Measurements from ENCODE around the gene KIRREL1. TPM values are rescaled to one million over a fixed set of nuclear protein-coding genes. Genes with fewer than 3 reads are reported as not detected.

The KIRREL1 gene
- total RNA-seq, 1 experiment from 2014 or later = 30.5 TPM

DNA sequence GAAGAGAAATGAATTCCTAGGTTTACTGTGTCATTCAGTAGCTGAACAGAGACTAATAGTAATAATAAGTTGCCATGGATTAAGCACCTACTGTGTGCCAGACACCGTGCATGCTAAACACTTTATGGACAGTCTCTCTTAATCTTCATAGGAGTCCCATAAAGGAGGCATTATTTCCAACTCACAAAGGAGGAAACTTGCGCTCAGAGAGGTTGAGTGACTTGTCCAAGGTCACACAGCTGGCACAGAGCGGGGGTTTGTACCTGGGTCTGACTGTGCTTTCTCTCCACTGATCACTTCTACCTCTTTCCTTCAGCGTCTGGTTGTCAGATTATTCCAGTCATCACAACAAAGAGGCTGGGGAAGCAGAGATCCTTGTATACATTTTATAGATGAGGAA lies 91.3 kb downstream of the KIRREL1 start:
- Mint-ChIP-seq H3K27ac (no peak overlapping the region), H3K9me3 (no peaks in the 10 kb centered on the region), H3K4me1 (peaks cover 5 to 6% of the 10 kb centered on the region in 2 experiments), H3K27me3 (ENCODE audit: low read depth) (no peaks in the 10 kb centered on the region), H3K36me3 (ENCODE audit: insufficient read depth in 1 of 3, low read depth in 3 of 3) (peaks cover 22 to 73% (median 52%) of the 10 kb centered on the region in 3 experiments), H3K4me3 (no peak overlapping the region)
- H4K8ac ChIP-seq (replicated peaks; ENCODE audit: insufficient read length, low read depth, low read length) = no peak overlapping the region
- no peaks in the 10 kb centered on the region for H3K79me1 ChIP-seq (ENCODE audit: insufficient read depth, low read depth, low read length, poor library complexity, severe bottlenecking)
- no CpG with 5 or more reads among the region's 4 CpGs for WGBS (ENCODE audit: extremely low coverage, insufficient read length, low lambda C conversion rate)
- no peaks in the 10 kb centered on the region for H4K20me1 ChIP-seq (ENCODE audit: control insufficient read depth, insufficient read depth, insufficient read length)
- no peak overlapping the region for H3K23ac ChIP-seq (ENCODE audit: insufficient read length, low read depth, low read length)
- no peak overlapping the region for H2BK5ac ChIP-seq (ENCODE audit: insufficient read length, low read length)
- no peak overlapping the region for H4K5ac ChIP-seq (ENCODE audit: insufficient read length, low read depth, low read length)
- H3K14ac ChIP-seq (ENCODE audit: insufficient read depth, low read length) = no peak overlapping the region
- H3K9me3 ChIP-seq (ENCODE audit: control insufficient read depth, low read depth, low read length) = no peaks in the 10 kb centered on the region
- no peak overlapping the region for H2BK12ac ChIP-seq (ENCODE audit: insufficient read length, low read depth, low read length)
- H3K4me1 ChIP-seq (ENCODE audit: insufficient read depth, low read length) = no peaks in the 10 kb centered on the region
- H3K23me2 ChIP-seq (ENCODE audit: insufficient read length, low read depth, low read length, poor library complexity, severe bottlenecking) = no peaks in the 10 kb centered on the region
- no peak overlapping the region for H2BK20ac ChIP-seq (ENCODE audit: low read depth, low read length, poor library complexity, severe bottlenecking)
- no peak overlapping the region for H3T11ph ChIP-seq (ENCODE audit: low read length)
- H2AFZ ChIP-seq (ENCODE audit: low read length) = no peak overlapping the region
- TF ChIP-seq, protein P1, sequence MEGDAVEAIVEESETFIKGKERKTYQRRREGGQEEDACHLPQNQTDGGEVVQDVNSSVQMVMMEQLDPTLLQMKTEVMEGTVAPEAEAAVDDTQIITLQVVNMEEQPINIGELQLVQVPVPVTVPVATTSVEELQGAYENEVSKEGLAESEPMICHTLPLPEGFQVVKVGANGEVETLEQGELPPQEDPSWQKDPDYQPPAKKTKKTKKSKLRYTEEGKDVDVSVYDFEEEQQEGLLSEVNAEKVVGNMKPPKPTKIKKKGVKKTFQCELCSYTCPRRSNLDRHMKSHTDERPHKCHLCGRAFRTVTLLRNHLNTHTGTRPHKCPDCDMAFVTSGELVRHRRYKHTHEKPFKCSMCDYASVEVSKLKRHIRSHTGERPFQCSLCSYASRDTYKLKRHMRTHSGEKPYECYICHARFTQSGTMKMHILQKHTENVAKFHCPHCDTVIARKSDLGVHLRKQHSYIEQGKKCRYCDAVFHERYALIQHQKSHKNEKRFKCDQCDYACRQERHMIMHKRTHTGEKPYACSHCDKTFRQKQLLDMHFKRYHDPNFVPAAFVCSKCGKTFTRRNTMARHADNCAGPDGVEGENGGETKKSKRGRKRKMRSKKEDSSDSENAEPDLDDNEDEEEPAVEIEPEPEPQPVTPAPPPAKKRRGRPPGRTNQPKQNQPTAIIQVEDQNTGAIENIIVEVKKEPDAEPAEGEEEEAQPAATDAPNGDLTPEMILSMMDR (conservative IDR thresholded peaks at IDR 0.05) = no peak
- no peak overlapping the region for H3K18ac ChIP-seq (ENCODE audit: insufficient read length, low read depth, low read length)
- no peaks in the 10 kb centered on the region for H3K27me3 ChIP-seq (ENCODE audit: insufficient read depth, low read length)
- no peak overlapping the region for H4K91ac ChIP-seq (ENCODE audit: insufficient read length, low read depth, low read length)
- no peak overlapping the region for H3K27ac ChIP-seq (ENCODE audit: insufficient read length, low read depth, low read length)
- no peaks in the 10 kb centered on the region for H3K79me2 ChIP-seq (ENCODE audit: insufficient read depth, low read length)
- no peak overlapping the region for H2AK5ac ChIP-seq (ENCODE audit: insufficient read length, low read length)
- H2BK120ac ChIP-seq (ENCODE audit: low read depth, low read length, poor library complexity, severe bottlenecking) = no peak overlapping the region
- no peak overlapping the region for H3K4ac ChIP-seq (ENCODE audit: low read depth, low read length)
- H3K56ac ChIP-seq (ENCODE audit: insufficient read length, low read depth, low read length) = no peak overlapping the region
- DNase-seq = no peak
- no peak overlapping the region for H3K9ac ChIP-seq (ENCODE audit: extremely low read depth, insufficient read length, low read length)
- no peak overlapping the region for H2BK15ac ChIP-seq (ENCODE audit: low read depth, low read length)
- H3K4me2 ChIP-seq (ENCODE audit: insufficient read depth, insufficient read length, low read length) = no peak overlapping the region

Measured in H9 (cell line).